GM18520 (cell line): ENCODE results near the gene DOK6.

Experiments
- ATAC-seq: cut with Tn5 transposase; IDR thresholded peaks from one replicate; pipeline ENCODE4 v1.9.1; 2021; ENCODE audit not compliant: unreplicated experiment

DOK6 gene

GRCh38 chr18:69895066-69896047 is 494.7 kb downstream of the DOK6 start:
- no peak for ATAC-seq

GRCh38 chr18:69897397-69898108 is 496.9 kb downstream of the DOK6 start:
- ATAC-seq: peak; percentile 47

GRCh38 chr18:69898241-69898861 is 497.7 kb downstream of the DOK6 start:
- ATAC-seq: no peak
